Measurements from ENCODE around the gene KLHL10.
"Not testable (repeated sequence)": the region's sequence is repeated elsewhere in the genome, so short reads cannot be mapped to it uniquely, and the experiment has no call there.

Gene KLHL10

GRCh38 chr17:41870097-41870496 lies 32.5 kb downstream of the KLHL10 start:
- TF ChIP-seq CTCF (IDR thresholded peaks at IDR 0.05; ENCODE audit: low read depth, low read length) = no peak
- H3K4me3 ChIP-seq (replicated peaks in 1 of 2; ENCODE audit: low read depth in 2 of 2, low read length in 2 of 2) = no peak overlapping the region
- DNase-seq (ENCODE audit: low read depth in 2 of 2) = no peak

GRCh38 chr17:41870627-41871026 lies 33.0 kb downstream of the KLHL10 start:
- TF ChIP-seq CTCF (IDR thresholded peaks at IDR 0.05; ENCODE audit: low read depth, low read length) = no peak
- peak in 1 of 2 donors; percentile 29 for DNase-seq (ENCODE audit: low read depth in 2 of 2)
- H3K4me3 ChIP-seq (replicated peaks in 1 of 2; ENCODE audit: low read depth in 2 of 2, low read length in 2 of 2) = no peak overlapping the region

- no peak for DNase-seq (ENCODE audit: low read depth in 2 of 2)
- no peak for TF ChIP-seq CTCF (IDR thresholded peaks at IDR 0.05; ENCODE audit: low read depth, low read length)
Measured at GRCh38 chr17:41871789-41872188, 34.2 kb downstream of the KLHL10 start.

GRCh38 chr17:41873559-41874292 lies 36.1 kb downstream of the KLHL10 start:
- no peak for TF ChIP-seq CTCF (IDR thresholded peaks at IDR 0.05; ENCODE audit: low read depth, low read length)
- H3K4me3 ChIP-seq (replicated peaks in 1 of 2; ENCODE audit: low read depth in 2 of 2, low read length in 2 of 2) = no peak overlapping the region
- DNase-seq (ENCODE audit: low read depth in 2 of 2) = no peak

More at GRCh38 chr17:41871789-41872188, 34.2 kb downstream of the KLHL10 start:
- no peak overlapping the region for H3K4me3 ChIP-seq (replicated peaks in 1 of 2; ENCODE audit: low read depth in 2 of 2, low read length in 2 of 2)

- not testable (repeated sequence) for DNase-seq (ENCODE audit: low read depth in 2 of 2); H3K4me3 ChIP-seq (replicated peaks in 1 of 2; ENCODE audit: low read depth in 2 of 2, low read length in 2 of 2)
Measured at GRCh38 chr17:41874293-41874670, 36.7 kb downstream of the KLHL10 start.

- DNase-seq (ENCODE audit: low read depth in 2 of 2) = no peak
- TF ChIP-seq CTCF (IDR thresholded peaks at IDR 0.05; ENCODE audit: low read depth, low read length) = no peak
- H3K4me3 ChIP-seq (replicated peaks in 1 of 2; ENCODE audit: low read depth in 2 of 2, low read length in 2 of 2) = no peak overlapping the region
Measured at GRCh38 chr17:41880130-41880529, 42.5 kb downstream of the KLHL10 start.

- DNase-seq (ENCODE audit: low read depth in 2 of 2) = no peak
- no peak overlapping the region for H3K4me3 ChIP-seq (replicated peaks in 1 of 2; ENCODE audit: low read depth in 2 of 2, low read length in 2 of 2)
- TF ChIP-seq CTCF (IDR thresholded peaks at IDR 0.05; ENCODE audit: low read depth, low read length) = no peak
Measured at GRCh38 chr17:41882756-41883155, 45.1 kb downstream of the KLHL10 start.

All from cardiac fibroblast (primary cell).